Endothelial cell of umbilical vein (primary cell): ENCODE results near the gene PRKD2. TPM values are rescaled to one million over a fixed set of nuclear protein-coding genes. Genes with fewer than 3 reads are reported as not detected.

ENCODE experiments used
- BruUV-seq: library from RNA; stranded (reverse); fragments of 400-500 nt; replicated peaks from 2 replicates; lab custom pipeline; 2021; lab: Mats Ljungman, UMichigan
- CTCF ChIA-PET: fragments of 300-600, 350-600 bp; sonication (Branson Sonifier 250); formaldehyde crosslinking; loops from one replicate; lab custom pipeline; 2021; ENCODE audit warnings: antibody characterized with exemption, inconsistent platforms; lab: Charles Lee
- POLR2A ChIA-PET: fragments of 300-600, 350-600 bp; sonication (Branson Sonifier 250); formaldehyde crosslinking; loops from one replicate; lab custom pipeline; 2021; ENCODE audit warnings: antibody characterized with exemption, inconsistent platforms; lab: Charles Lee
- DNase-seq: peaks from one replicate; pipeline ENCODE4 v3.0.0-alpha.2; 2011; ENCODE audit warnings: low read depth, low spot score
- FAIRE-seq: peaks from 2 replicates; lab custom pipeline; 2011; peaks lifted over from hg19 to GRCh38; lab: Jason Lieb, UNC
- H2AFZ ChIP-seq: 2 replicates; pipeline ENCODE4 v1.6.0; 2012; ENCODE audit warnings: low read depth, low read length, control low read depth, inconsistent platforms
- H3K27ac ChIP-seq: 2 replicates; pipeline ENCODE4 v1.5.1; 2011; ENCODE audit warnings: low read depth, mild to moderate bottlenecking, control low read depth, low read length, moderate library complexity; ENCODE audit not compliant: insufficient read depth
- H3K27me3 ChIP-seq, 2 experiments: 2 replicates each; pipeline versions ENCODE4 v1.6.0 to v1.6.1; 2011; ENCODE audit warnings: low read length in 2 of 2, mixed read lengths in 1 of 2; ENCODE audit not compliant: control insufficient read depth in 2 of 2, insufficient read depth in 2 of 2
- H3K36me3 ChIP-seq, 2 experiments: 2 replicates in 1 of 2; 3 replicates in 1 of 2; pipeline ENCODE4 v1.5.1; 2011; ENCODE audit warnings: low read length in 2 of 2, mild to moderate bottlenecking in 1 of 2, moderate library complexity in 1 of 2; ENCODE audit not compliant: control insufficient read depth in 2 of 2, insufficient read depth in 2 of 2; ENCODE audit errors: extremely low read depth in 1 of 2
- H3K4me1 ChIP-seq: 3 replicates; pipeline ENCODE4 v1.5.1; 2011; ENCODE audit warnings: mild to moderate bottlenecking, low read length; ENCODE audit not compliant: control insufficient read depth, insufficient read depth; ENCODE audit errors: extremely low read depth
- H3K4me2 ChIP-seq: 2 replicates; pipeline ENCODE4 v1.6.1; 2011; ENCODE audit warnings: low read length, control low read depth, mixed read lengths; ENCODE audit not compliant: insufficient read depth
- H3K4me3 ChIP-seq, 3 experiments: fragments of 200-600 bp in 1 of 3; sonication (generic), shearing (Covaris generic) in 1 of 3; replicated peaks in 1 of 3; 2 replicates each; pipeline ENCODE4 v1.5.1; 2011 to 2016; ENCODE audit warnings: control low read depth in 3 of 3, low read length in 3 of 3, mild to moderate bottlenecking in 2 of 3, inconsistent platforms in 1 of 3, low read depth in 1 of 3, moderate library complexity in 1 of 3; ENCODE audit not compliant: insufficient read depth in 1 of 3
- H3K79me2 ChIP-seq: 2 replicates; pipeline ENCODE4 v1.6.0; 2012; ENCODE audit warnings: low read length, inconsistent platforms; ENCODE audit not compliant: control insufficient read depth, insufficient read depth
- H3K9ac ChIP-seq: replicated peaks from 2 replicates; pipeline ENCODE3; 2011; ENCODE audit warnings: low read length, control low read depth; ENCODE audit not compliant: insufficient read depth; ENCODE audit errors: extremely low read depth
- H3K9me1 ChIP-seq: replicated peaks from 3 replicates; pipeline ENCODE4 v1.6.0; 2011; ENCODE audit warnings: mild to moderate bottlenecking, low read length; ENCODE audit not compliant: control insufficient read depth, insufficient read depth; ENCODE audit errors: extremely low read depth
- H3K9me3 ChIP-seq: replicated peaks from 2 replicates; pipeline ENCODE4 v1.5.1; 2012; ENCODE audit warnings: low read length, inconsistent platforms; ENCODE audit not compliant: control insufficient read depth, insufficient read depth
- H4K20me1 ChIP-seq: replicated peaks from 2 replicates; pipeline ENCODE3; 2011; ENCODE audit warnings: mild to moderate bottlenecking, low read length; ENCODE audit not compliant: control insufficient read depth, insufficient read depth; ENCODE audit errors: extremely low read depth
- EZH2 ChIP-seq: IDR thresholded peaks from 2 replicates; pipeline ENCODE4 v1.6.1; 2012; ENCODE audit warnings: borderline replicate concordance, low read depth, mild to moderate bottlenecking, moderate library complexity, low read length, inconsistent platforms; ENCODE audit not compliant: severe bottlenecking
- FOS ChIP-seq: IDR thresholded peaks from 2 replicates; pipeline ENCODE4 v1.6.1; 2011; ENCODE audit warnings: mild to moderate bottlenecking, low read length, moderate library complexity, borderline replicate concordance; ENCODE audit not compliant: insufficient read depth
- GATA2 ChIP-seq: IDR thresholded peaks from 2 replicates; pipeline ENCODE4 v1.7.0; 2011; ENCODE audit warnings: low read depth, mild to moderate bottlenecking, moderate library complexity, mixed read lengths, low read length; ENCODE audit not compliant: insufficient read length, insufficient read depth
- JUN ChIP-seq: IDR thresholded peaks from 2 replicates; pipeline ENCODE4 v1.6.1; 2011; ENCODE audit warnings: borderline replicate concordance, low read depth; ENCODE audit not compliant: insufficient read length, insufficient read depth
- MAX ChIP-seq: IDR thresholded peaks from 2 replicates; pipeline ENCODE4 v1.6.1; 2011; ENCODE audit not compliant: insufficient read depth, insufficient read length
- MYC ChIP-seq: IDR thresholded peaks from one replicate; pipeline ENCODE4 v1.6.1; 2011; ENCODE audit warnings: mild to moderate bottlenecking, low read depth, low read length
- POLR2A ChIP-seq: IDR thresholded peaks from 2 replicates; pipeline ENCODE4 v1.6.1; 2012; ENCODE audit warnings: low read depth, mild to moderate bottlenecking, control low read depth, low read length
- POLR2AphosphoS5 ChIP-seq: IDR thresholded peaks from 2 replicates; pipeline ENCODE4 v1.6.1; 2012; ENCODE audit warnings: low read depth, mild to moderate bottlenecking, control low read depth, low read length, moderate library complexity; ENCODE audit not compliant: insufficient read depth
- dilution Hi-C: fragments of 300-500 bp; cut with MboI; formaldehyde crosslinking; loops from one replicate; pipeline ENCODE4 v1.15.0; 2019; ENCODE audit warnings: low sequenced_read_pairs; ENCODE audit not compliant: extremely low pct_ligation_motif_present
- intact Hi-C: fragments of 100-400 bp; cut with micrococcal nuclease; formaldehyde crosslinking; loops from one replicate; pipeline ENCODE4 v1.10.0; 2022
- polyA plus RNA-seq, 4 experiments: library from polyadenylated mRNA; depleted of rRNA in 3 of 4; stranded (reverse) in 3 of 4; unstranded in 1 of 4; fragments of >200 nt; gene quantifications; 2 replicates each; pipeline versions ENCODE4 v1.2.1 to v1.2.3, GENCODE V29; 2011 to 2012; ENCODE audit warnings: missing spikeins in 1 of 4
- total RNA-seq: library from RNA; stranded (reverse); gene quantifications from 2 replicates; pipeline ENCODE4 v1.2.3, GENCODE V29; 2021
- TF ChIP-seq, protein P1 (sequence below), 2 donors: IDR thresholded peaks; 1 replicate in 1 of 2; 2 replicates in 1 of 2; pipeline ENCODE4 v1.5.1; 2011; ENCODE audit warnings: low read length in 2 of 2, mild to moderate bottlenecking in 2 of 2, moderate library complexity in 2 of 2, control low read depth in 1 of 2, inconsistent platforms in 1 of 2, low read depth in 1 of 2; ENCODE audit not compliant: insufficient read depth in 1 of 2; ENCODE audit errors: extremely low read depth in 1 of 2

PRKD2 gene
- total and polyA plus RNA-seq, 2 donors (not counting 3 experiments of a cell fraction or from before 2014, with no cell fraction given): 40.4 to 94.9 TPM

DNA sequence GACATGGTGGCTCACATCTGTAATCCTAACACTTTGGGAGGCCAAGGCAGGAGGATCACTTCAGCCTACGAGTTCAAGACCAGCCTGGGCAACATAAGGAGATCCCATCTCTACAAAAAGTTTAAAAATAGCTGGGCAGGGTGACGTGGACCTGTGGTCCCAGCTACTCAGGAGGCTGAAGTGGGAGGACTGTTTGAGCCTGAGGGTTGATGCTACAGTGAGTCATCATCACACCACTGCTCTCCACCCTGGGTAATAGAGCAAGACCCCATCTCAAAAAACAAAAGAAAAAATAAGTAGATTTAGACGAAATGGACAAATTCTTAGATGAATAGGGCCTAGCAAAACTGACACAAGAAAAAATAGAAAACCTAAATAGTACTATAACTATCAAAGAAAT, 70.5 kb downstream of the PRKD2 start:
- Histone ChIP-seq H3K9me3 (no peaks in the 10 kb centered on the region), H3K9ac (no peak overlapping the region), H3K79me2 (no peaks in the 10 kb centered on the region), H3K4me3 (no peak overlapping the region), H3K4me1 (no peaks in the 10 kb centered on the region), H2AFZ (no peak overlapping the region), H4K20me1 (no peaks in the 10 kb centered on the region), H3K36me3 (no peaks in the 10 kb centered on the region), H3K27me3 (peaks cover 26 to 40% of the 10 kb centered on the region in 2 experiments), H3K9me1 (no peaks in the 10 kb centered on the region), H3K4me2 (no peak overlapping the region), H3K27ac (no peak overlapping the region)
- intact Hi-C loops: no loop called here
- no peak for DNase-seq
- ChIA-PET POLR2A (no interaction called here), CTCF (interaction anchor here (0.9 to 1.4 kb wide), 2 partner anchors 15 to 16 kb away, joined by 3 read pairs; partner anchors contain the start of gene DACT3)
- TF ChIP-seq JUN (no peak), POLR2A (no peak), EZH2 (no peak), GATA2 (no peak), MYC (no peak), FOS (no peak), MAX (no peak), POLR2AphosphoS5 (no peak)
- TF ChIP-seq, protein P1, sequence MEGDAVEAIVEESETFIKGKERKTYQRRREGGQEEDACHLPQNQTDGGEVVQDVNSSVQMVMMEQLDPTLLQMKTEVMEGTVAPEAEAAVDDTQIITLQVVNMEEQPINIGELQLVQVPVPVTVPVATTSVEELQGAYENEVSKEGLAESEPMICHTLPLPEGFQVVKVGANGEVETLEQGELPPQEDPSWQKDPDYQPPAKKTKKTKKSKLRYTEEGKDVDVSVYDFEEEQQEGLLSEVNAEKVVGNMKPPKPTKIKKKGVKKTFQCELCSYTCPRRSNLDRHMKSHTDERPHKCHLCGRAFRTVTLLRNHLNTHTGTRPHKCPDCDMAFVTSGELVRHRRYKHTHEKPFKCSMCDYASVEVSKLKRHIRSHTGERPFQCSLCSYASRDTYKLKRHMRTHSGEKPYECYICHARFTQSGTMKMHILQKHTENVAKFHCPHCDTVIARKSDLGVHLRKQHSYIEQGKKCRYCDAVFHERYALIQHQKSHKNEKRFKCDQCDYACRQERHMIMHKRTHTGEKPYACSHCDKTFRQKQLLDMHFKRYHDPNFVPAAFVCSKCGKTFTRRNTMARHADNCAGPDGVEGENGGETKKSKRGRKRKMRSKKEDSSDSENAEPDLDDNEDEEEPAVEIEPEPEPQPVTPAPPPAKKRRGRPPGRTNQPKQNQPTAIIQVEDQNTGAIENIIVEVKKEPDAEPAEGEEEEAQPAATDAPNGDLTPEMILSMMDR (IDR thresholded peaks at IDR 0.05; ENCODE audit: extremely low read depth in 1 of 2, insufficient read depth in 1 of 2, low read depth in 1 of 2, low read length in 2 of 2): no peak
- no TSS peak for BruUV-seq
- dilution Hi-C loops: no loop called here
- no peak for FAIRE-seq
